ENCODE measurements around the gene PLCB1.

GRCh38 chr20:8807480-8808201 is 675.6 kb downstream of the PLCB1 start:
- TF ChIP-seq POLR2A (IDR thresholded peaks at IDR 0.05): no peak
- TF ChIP-seq, protein P1, sequence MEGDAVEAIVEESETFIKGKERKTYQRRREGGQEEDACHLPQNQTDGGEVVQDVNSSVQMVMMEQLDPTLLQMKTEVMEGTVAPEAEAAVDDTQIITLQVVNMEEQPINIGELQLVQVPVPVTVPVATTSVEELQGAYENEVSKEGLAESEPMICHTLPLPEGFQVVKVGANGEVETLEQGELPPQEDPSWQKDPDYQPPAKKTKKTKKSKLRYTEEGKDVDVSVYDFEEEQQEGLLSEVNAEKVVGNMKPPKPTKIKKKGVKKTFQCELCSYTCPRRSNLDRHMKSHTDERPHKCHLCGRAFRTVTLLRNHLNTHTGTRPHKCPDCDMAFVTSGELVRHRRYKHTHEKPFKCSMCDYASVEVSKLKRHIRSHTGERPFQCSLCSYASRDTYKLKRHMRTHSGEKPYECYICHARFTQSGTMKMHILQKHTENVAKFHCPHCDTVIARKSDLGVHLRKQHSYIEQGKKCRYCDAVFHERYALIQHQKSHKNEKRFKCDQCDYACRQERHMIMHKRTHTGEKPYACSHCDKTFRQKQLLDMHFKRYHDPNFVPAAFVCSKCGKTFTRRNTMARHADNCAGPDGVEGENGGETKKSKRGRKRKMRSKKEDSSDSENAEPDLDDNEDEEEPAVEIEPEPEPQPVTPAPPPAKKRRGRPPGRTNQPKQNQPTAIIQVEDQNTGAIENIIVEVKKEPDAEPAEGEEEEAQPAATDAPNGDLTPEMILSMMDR (IDR thresholded peaks at IDR 0.05): no peak

Data from uterus (tissue), 2 donors.